Activated naive CD8-positive, alpha-beta T cell treated with anti-CD3 and anti-CD28 coated beads for 36 hours (primary cell): Measurements from ENCODE around the gene PARP11. TPM values are rescaled to one million over a fixed set of nuclear protein-coding genes. Genes with fewer than 3 reads are reported as not detected.

Experiments
- DNase-seq: peaks from one replicate; pipeline ENCODE4 v3.0.0; 2021
- H3K27ac Mint-ChIP-seq: one replicate; pipeline ENCODE4 v1.8.0; 2022; ENCODE audit warnings: mild to moderate bottlenecking, moderate library complexity, mixed read lengths
- H3K27me3 Mint-ChIP-seq: one replicate; pipeline ENCODE4 v1.8.0; 2022; ENCODE audit warnings: mild to moderate bottlenecking, mixed read lengths
- H3K36me3 Mint-ChIP-seq: one replicate; pipeline ENCODE4 v1.8.0; 2021; ENCODE audit warnings: mild to moderate bottlenecking, mixed read lengths
- H3K4me1 Mint-ChIP-seq: one replicate; pipeline ENCODE4 v1.8.0; 2021; ENCODE audit warnings: mixed read lengths
- H3K4me3 Mint-ChIP-seq: one replicate; pipeline ENCODE4 v1.8.0; 2022; ENCODE audit warnings: mild to moderate bottlenecking, moderate library complexity, mixed read lengths
- H3K9me3 Mint-ChIP-seq: one replicate; pipeline ENCODE4 v1.8.0; 2022; ENCODE audit warnings: mixed read lengths
- total RNA-seq, 2 experiments: library from RNA; stranded (reverse); gene quantifications; one replicate each; pipeline ENCODE4 v1.2.3, GENCODE V29; 2021

The PARP11 gene
- total RNA-seq, 2 experiments from 2014 or later: 22.2 to 23.1 TPM

- Mint-ChIP-seq H3K9me3 (no peaks in the 10 kb centered on the region), H3K27me3 (no peaks in the 10 kb centered on the region), H3K4me1 (no peaks in the 10 kb centered on the region), H3K27ac (no peak overlapping the region), H3K4me3 (no peak overlapping the region), H3K36me3 (peaks cover 7% of the 10 kb centered on the region)
- no peak for DNase-seq
These were observed 53.1 kb downstream of the PARP11 start for GRCh38 chr12:3820122-3820521.

DNA sequence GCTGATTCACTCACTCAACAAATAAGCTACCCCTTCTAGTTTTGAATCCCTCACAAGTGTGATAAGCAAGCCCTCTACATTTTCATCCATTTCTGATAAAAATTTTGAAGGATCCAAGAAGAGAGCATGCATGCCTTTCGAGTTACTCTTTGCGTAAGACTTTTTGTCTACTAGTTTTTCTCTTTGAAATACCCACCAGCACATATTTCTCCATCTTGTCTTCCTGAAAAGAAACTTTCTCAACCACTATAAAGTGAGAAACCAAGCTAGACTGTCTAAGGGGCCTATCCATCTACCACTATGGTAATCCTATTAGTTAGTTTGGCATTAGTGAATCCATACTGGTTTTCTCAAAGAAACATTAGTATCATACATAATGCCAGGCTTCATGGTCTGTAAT, 56.9 kb downstream of the PARP11 start:
- Mint-ChIP-seq H3K36me3 (no peaks in the 10 kb centered on the region), H3K4me1 (no peaks in the 10 kb centered on the region), H3K9me3 (no peaks in the 10 kb centered on the region), H3K4me3 (no peak overlapping the region), H3K27ac (no peak overlapping the region), H3K27me3 (no peaks in the 10 kb centered on the region)
- DNase-seq: no peak

- H3K27ac Mint-ChIP-seq: no peak overlapping the region
- H3K9me3 Mint-ChIP-seq: no peaks in the 10 kb centered on the region
- no peak for DNase-seq
These were observed 58.0 kb downstream of the PARP11 start for GRCh38 chr12:3815094-3815766.

GRCh38 chr12:3810540-3810939, 62.7 kb downstream of the PARP11 start:
- Mint-ChIP-seq H3K4me3 (no peak overlapping the region), H3K27me3 (no peaks in the 10 kb centered on the region), H3K36me3 (no peaks in the 10 kb centered on the region), H3K27ac (no peak overlapping the region), H3K4me1 (peaks cover 4% of the 10 kb centered on the region), H3K9me3 (no peaks in the 10 kb centered on the region)
- no peak for DNase-seq

More at GRCh38 chr12:3815094-3815766, 58.0 kb downstream of the PARP11 start:
- Mint-ChIP-seq H3K4me1 (no peaks in the 10 kb centered on the region), H3K4me3 (no peak overlapping the region), H3K36me3 (no peaks in the 10 kb centered on the region), H3K27me3 (no peaks in the 10 kb centered on the region)

- DNase-seq: no peak
- H3K27me3 Mint-ChIP-seq: no peaks in the 10 kb centered on the region
- no peaks in the 10 kb centered on the region for H3K9me3 Mint-ChIP-seq
- no peaks in the 10 kb centered on the region for H3K36me3 Mint-ChIP-seq
- peaks cover 4% of the 10 kb centered on the region for H3K4me1 Mint-ChIP-seq
- no peak overlapping the region for H3K27ac Mint-ChIP-seq
- H3K4me3 Mint-ChIP-seq: no peak overlapping the region
These were observed 63.2 kb downstream of the PARP11 start for GRCh38 chr12:3810016-3810370.

- no peaks in the 10 kb centered on the region for H3K27me3 Mint-ChIP-seq
- peaks cover 4% of the 10 kb centered on the region for H3K4me1 Mint-ChIP-seq
- H3K9me3 Mint-ChIP-seq: no peaks in the 10 kb centered on the region
- H3K4me3 Mint-ChIP-seq: no peak overlapping the region
- DNase-seq: no peak
- no peak overlapping the region for H3K27ac Mint-ChIP-seq
- H3K36me3 Mint-ChIP-seq: no peaks in the 10 kb centered on the region
These were observed 63.7 kb downstream of the PARP11 start for GRCh38 chr12:3809357-3810015.

DNA sequence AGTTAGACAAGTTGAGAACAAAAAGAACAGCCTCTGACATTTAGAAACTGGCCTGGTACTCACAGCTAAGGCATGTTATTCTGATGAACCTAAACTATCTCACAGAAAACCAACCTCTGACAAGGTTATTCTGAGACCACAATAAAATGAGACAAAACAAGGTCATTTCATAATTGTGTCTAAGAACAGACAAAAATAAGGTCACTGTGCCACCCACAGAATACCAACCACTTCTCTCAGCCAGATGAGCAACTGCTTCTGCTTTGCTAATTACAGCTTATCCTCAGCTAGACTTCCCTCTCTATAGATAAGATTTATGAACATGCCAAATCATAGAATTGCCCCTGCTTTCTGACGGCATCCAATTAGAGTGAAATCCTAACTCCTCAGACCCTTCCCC, 68.1 kb downstream of the PARP11 start:
- Mint-ChIP-seq H3K4me1 (peaks cover 4% of the 10 kb centered on the region), H3K27me3 (no peaks in the 10 kb centered on the region), H3K9me3 (no peaks in the 10 kb centered on the region), H3K4me3 (no peak overlapping the region), H3K36me3 (no peaks in the 10 kb centered on the region), H3K27ac (no peak overlapping the region)
- DNase-seq: no peak

- Mint-ChIP-seq H3K4me1 (peaks cover 4% of the 10 kb centered on the region), H3K27ac (no peak overlapping the region), H3K4me3 (no peak overlapping the region), H3K9me3 (no peaks in the 10 kb centered on the region), H3K36me3 (no peaks in the 10 kb centered on the region), H3K27me3 (no peaks in the 10 kb centered on the region)
- DNase-seq: peak; percentile 55
These were observed 69.2 kb downstream of the PARP11 start for GRCh38 chr12:3803865-3804472.

DNA sequence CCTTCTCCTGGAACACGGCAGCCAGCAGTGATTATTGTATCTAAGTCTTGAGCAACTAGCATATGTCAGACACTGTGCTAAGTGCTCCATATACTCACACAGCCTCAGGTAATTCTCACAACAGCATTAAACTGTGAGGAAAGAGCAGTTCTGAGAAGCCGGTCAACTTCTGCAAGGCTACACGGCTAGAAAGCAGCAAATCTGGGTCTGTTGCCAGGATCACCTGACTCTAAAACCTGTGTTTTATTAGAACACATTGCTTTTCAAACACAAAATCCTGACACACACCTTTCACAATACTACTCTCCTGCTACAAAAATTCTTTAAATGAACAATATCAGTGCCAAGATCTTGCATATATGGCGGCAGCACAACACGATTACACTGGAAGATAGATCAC, 70.5 kb downstream of the PARP11 start:
- H3K27ac Mint-ChIP-seq: no peak overlapping the region
- H3K4me3 Mint-ChIP-seq: no peak overlapping the region
- H3K36me3 Mint-ChIP-seq: no peaks in the 10 kb centered on the region

DNA sequence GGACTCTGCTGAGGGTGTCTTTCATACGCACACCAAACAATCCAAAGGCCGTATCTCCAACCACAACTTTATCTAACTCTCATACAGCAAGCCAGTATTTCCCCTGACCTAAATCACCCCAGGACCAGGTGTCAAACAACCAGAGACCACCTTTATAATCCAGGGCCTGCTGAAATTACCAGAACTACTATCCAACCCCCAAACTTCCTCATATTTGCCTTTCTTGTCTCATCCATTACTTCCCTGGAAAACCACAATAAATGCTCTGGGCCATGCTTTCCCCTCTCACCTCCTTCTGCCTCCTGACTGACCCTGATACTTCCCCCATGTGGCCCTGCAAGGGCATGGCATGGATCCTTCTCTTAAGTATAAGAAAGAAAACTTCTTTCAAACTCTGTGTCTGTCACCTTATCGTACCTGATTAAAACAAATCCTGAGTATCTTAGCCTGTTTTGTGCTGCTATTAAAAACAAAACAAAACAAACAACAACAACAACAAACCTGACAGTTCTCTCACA, 75.6 kb downstream of the PARP11 start:
- Mint-ChIP-seq H3K27me3 (no peaks in the 10 kb centered on the region), H3K9me3 (no peaks in the 10 kb centered on the region), H3K4me1 (peaks cover 6% of the 10 kb centered on the region), H3K27ac (no peak overlapping the region), H3K4me3 (no peak overlapping the region), H3K36me3 (no peaks in the 10 kb centered on the region)
- DNase-seq: no peak

More for the DNA sequence above, 70.5 kb downstream of the PARP11 start:
- no peaks in the 10 kb centered on the region for H3K9me3 Mint-ChIP-seq
- DNase-seq: no peak
- no peaks in the 10 kb centered on the region for H3K27me3 Mint-ChIP-seq
- H3K4me1 Mint-ChIP-seq: no peaks in the 10 kb centered on the region

GRCh38 chr12:3795492-3796133, 77.6 kb downstream of the PARP11 start:
- Mint-ChIP-seq H3K4me3 (no peak overlapping the region), H3K27ac (no peak overlapping the region), H3K27me3 (no peaks in the 10 kb centered on the region), H3K36me3 (no peaks in the 10 kb centered on the region), H3K4me1 (peaks cover 6% of the 10 kb centered on the region), H3K9me3 (no peaks in the 10 kb centered on the region)
- no peak for DNase-seq

GRCh38 chr12:3795066-3795465, 78.1 kb downstream of the PARP11 start:
- DNase-seq: no peak
- Mint-ChIP-seq H3K4me1 (peaks cover 6% of the 10 kb centered on the region), H3K36me3 (no peaks in the 10 kb centered on the region), H3K27me3 (no peaks in the 10 kb centered on the region), H3K27ac (no peak overlapping the region), H3K9me3 (no peaks in the 10 kb centered on the region), H3K4me3 (no peak overlapping the region)

GRCh38 chr12:3792623-3793288, 80.4 kb downstream of the PARP11 start:
- Mint-ChIP-seq H3K36me3 (peaks cover 8% of the 10 kb centered on the region), H3K4me1 (peaks cover 6% of the 10 kb centered on the region), H3K27me3 (no peaks in the 10 kb centered on the region), H3K9me3 (no peaks in the 10 kb centered on the region), H3K4me3 (no peak overlapping the region), H3K27ac (no peak overlapping the region)
- no peak for DNase-seq

- Mint-ChIP-seq H3K36me3 (peaks cover 21% of the 10 kb centered on the region), H3K4me3 (no peak overlapping the region), H3K9me3 (peaks cover 2% of the 10 kb centered on the region), H3K4me1 (peaks cover 6% of the 10 kb centered on the region), H3K27ac (peak overlapping the region; percentile 14), H3K27me3 (no peaks in the 10 kb centered on the region)
- no peak for DNase-seq
These were observed 81.8 kb downstream of the PARP11 start for GRCh38 chr12:3791256-3791874.
